ENCODE data around the gene ABHD15.
"Not testable (repeated sequence)": the region's sequence is repeated elsewhere in the genome, so short reads cannot be mapped to it uniquely, and the experiment has no call there.

The ABHD15 gene

DNA sequence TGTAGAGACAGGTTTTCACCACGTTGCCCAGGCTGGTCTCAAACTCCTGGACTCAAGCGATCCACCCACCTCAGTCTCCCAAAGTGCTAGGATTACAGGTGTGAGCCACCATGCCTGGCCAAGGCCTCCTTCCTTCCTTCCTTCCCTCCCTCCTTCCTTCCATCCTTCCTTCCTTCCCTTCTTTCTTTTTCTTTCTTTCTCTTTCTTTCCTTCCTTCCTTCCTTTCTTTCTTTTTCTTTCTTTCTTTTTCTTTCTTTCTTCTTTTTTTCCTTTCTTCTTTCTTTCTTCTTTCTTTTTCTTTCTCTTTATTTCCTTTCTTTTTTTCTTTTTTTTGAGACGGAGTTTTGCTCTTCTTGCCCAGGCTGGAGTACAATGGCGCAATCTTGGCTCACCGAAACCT, 8.7 kb downstream of the ABHD15 start:
- DNase-seq: not testable (repeated sequence)
- in situ Hi-C loops (cut with MboI; ENCODE audit: low pct_unique_long_range_greater_than_20kb, low sequenced_read_pairs): loop anchor here (25.0 kb wide), 1 partner anchor 421 kb away; no protein-coding TSS in a partner anchor

DNA sequence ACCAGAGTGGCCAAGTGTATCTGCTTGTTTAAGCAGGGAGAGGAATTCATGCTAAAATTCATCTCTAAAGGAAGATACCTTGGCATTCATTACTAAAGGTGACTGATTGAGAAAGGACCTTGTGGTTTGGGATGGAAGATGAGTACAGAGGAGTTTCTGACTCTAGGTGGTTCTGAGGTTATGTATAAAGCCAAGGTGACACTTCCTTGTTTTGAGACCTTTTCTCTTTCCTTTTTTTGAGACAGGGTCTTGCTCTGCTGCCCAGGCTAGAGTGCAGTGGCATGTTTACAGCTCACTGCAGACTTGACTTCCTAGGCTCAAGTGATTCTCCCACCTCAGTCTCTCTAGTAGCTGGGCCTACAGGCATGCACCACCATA, 9.1 kb downstream of the ABHD15 start:
- DNase-seq: no peak
- in situ Hi-C loops (cut with MboI; ENCODE audit: low pct_unique_long_range_greater_than_20kb, low sequenced_read_pairs): loop anchor here (25.0 kb wide), 1 partner anchor 420 kb away; no protein-coding TSS in a partner anchor

DNA sequence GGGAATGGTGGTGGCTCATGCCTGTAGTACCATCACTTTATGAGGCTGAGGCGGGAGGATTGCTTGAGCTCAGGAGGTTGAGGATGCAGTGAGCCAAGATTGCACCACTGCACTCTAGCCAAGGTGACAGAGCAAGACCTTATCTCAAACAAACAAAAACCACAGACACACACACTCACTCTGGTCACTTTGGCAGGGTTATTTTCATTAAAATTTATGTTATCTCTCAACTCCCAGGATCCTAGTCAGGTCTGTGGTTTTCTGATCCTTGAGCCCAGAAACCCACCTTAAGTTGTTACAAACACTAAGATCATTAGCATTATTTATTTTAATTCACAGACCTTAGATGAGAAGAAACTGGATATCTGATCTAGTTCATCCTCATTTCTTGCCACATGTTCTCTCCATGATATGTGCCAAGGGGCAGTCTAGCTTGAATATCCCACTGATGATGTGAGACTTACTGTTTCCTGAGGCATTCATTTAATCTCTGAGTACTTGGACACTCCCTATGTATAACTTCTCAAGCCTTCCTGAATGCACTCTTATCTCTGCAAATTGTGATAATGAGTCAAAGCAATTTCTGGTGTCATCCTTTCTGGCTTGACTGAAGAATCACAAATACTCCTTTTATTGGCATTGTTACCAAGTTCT, 9.6 kb downstream of the ABHD15 start:
- in situ Hi-C loops (cut with MboI; ENCODE audit: low pct_unique_long_range_greater_than_20kb, low sequenced_read_pairs): loop anchor here (25.0 kb wide), 1 partner anchor 420 kb away; no protein-coding TSS in a partner anchor

DNA sequence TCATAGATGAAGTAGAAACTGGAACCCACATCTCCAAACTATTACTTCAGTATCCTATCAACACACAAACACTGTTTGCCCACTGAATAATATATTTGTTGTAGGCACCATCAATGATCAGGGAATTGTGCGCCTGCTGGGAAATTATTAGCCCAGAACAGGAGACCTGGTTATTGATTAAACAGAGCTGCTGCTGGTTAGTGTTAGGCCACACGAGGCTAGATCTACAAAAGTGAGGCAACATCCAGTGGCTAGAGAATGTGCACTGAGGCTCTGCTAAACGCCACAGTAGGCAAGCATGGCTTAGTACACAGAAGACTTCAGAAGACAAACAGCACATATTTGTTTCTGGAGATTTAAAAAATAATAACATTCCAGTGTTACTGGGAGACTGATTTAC, 11.0 kb downstream of the ABHD15 start:
- no peak for DNase-seq
- in situ Hi-C loops (cut with MboI; ENCODE audit: low pct_unique_long_range_greater_than_20kb, low sequenced_read_pairs): loop anchor here (25.0 kb wide), 1 partner anchor 419 kb away; no protein-coding TSS in a partner anchor

More for the DNA sequence above, 9.6 kb downstream of the ABHD15 start:
- DNase-seq: peak; percentile 33

DNA sequence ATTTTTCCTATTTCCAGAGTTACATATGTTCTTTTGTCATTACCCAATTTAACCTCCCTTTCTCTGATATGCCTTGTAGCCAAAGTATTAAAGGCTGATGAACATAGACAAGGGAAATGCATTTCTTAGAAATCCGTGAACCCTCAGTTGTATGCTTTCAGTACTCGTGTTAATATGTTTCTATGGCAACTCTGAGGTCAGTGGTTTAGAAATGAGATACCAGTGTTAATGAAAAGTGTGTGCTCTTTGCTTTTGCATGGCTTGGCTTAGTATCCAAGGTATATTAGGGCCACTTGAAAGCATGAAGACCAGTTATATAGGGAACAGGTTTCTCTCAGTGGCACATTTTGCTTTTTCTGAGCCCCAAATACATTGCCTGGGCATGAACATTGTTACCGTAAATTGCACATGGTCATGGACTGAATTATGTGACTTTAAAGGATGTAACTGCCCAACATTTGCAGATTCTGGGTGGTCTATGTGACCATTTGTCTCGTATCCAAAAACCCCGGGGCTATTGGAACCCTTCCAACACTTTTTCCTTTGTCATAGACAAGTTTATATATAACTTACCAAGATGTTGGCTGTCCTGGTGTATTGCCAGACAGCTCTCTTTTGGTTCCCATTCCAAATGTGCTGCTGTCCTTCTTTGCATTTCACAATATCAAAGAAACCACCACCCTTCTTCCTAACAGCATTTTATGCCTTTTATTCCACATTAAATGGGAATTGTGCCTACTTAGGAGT, 17.5 kb downstream of the ABHD15 start:
- in situ Hi-C loops (cut with MboI; ENCODE audit: low pct_unique_long_range_greater_than_20kb, low sequenced_read_pairs): loop anchor here (25.0 kb wide), 1 partner anchor 187 kb away; no protein-coding TSS in a partner anchor

DNA sequence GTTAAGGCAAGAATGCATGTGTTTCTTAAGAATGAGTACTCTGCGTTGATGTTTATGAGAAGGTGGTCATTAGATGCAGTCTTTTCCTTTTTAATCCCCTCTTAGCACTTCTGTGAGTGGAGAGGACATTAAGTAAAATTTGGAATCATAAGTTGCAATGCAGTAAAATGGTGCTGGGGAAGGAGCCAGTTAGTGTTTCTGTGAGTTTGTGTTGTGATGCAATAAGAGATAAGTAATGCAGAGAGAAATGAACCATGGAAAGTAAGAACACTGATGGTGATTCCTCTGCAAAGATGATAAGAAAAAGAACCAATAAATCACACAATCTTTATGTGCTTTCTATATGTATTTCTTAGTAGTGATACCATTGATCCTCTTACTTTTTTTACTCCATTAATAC, 20.0 kb downstream of the ABHD15 start:
- no peak for DNase-seq
- in situ Hi-C loops (cut with MboI; ENCODE audit: low pct_unique_long_range_greater_than_20kb, low sequenced_read_pairs): loop anchor here (25.0 kb wide), 1 partner anchor 185 kb away; no protein-coding TSS in a partner anchor

More for the DNA sequence above, 17.5 kb downstream of the ABHD15 start:
- no peak for DNase-seq

DNA sequence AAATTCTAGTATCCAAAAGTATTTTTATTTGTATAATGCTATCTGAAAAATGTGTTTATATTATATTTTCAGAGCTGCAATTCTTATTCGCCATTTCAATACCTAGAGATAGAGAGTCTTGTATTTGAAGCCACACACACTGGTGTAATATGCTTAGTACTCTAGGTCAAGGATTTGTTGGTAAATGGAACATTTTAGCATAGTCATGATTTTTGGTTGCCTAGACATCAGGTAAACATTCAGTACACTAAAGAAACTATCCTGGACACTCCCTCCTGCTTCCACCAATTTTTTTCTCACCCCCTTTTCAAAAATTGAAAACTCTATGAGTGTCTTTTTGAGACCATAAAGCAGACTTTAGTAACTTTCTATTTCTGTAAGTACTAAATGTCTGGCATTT, 20.8 kb downstream of the ABHD15 start:
- in situ Hi-C loops (cut with MboI; ENCODE audit: low pct_unique_long_range_greater_than_20kb, low sequenced_read_pairs): loop anchor here (25.0 kb wide), 1 partner anchor 184 kb away; no protein-coding TSS in a partner anchor
- no peak for DNase-seq

DNA sequence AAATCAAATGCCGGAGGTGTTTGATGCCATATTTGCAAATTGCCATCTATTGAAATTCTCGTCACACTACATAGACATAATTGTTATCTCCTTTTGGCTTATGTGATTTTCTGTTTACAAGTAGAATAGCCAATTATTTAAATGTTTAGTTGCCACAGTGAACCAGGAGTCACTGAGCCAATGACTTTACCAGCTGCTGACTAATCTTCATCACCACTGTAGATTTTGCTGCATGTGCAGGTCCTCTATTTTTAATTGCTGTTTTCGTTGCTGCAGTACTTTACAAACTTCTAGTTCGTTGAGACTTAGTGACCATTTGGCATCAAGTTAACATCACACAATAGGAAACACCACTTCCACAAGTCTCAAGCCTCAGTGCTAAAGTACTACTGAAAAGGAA, 22.8 kb downstream of the ABHD15 start:
- in situ Hi-C loops (cut with MboI; ENCODE audit: low pct_unique_long_range_greater_than_20kb, low sequenced_read_pairs): loop anchor here (25.0 kb wide), 1 partner anchor 182 kb away; no protein-coding TSS in a partner anchor
- DNase-seq: no peak

DNA sequence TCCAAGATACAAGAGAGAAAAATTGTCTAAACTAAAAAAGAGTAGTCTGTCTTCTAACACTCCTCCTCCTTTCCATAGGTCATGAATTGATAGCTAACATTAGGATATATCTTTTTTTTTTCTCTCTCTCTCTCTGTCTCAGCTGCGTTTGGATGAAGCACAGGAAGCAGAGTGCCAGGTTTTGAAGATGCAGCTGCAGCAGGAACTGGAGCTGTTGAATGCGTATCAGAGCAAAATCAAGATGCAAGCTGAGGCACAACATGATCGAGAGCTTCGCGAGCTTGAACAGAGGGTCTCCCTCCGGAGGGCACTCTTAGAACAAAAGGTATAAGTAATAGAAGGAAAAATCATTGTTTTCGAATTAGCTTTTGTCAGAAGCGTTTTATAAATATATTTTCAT, 32.9 kb downstream of the ABHD15 start:
- in situ Hi-C loops (cut with MboI; ENCODE audit: low pct_unique_long_range_greater_than_20kb, low sequenced_read_pairs): loop anchor here (25.0 kb wide), 1 partner anchor 172 kb away; no protein-coding TSS in a partner anchor
- DNase-seq: no peak

DNA sequence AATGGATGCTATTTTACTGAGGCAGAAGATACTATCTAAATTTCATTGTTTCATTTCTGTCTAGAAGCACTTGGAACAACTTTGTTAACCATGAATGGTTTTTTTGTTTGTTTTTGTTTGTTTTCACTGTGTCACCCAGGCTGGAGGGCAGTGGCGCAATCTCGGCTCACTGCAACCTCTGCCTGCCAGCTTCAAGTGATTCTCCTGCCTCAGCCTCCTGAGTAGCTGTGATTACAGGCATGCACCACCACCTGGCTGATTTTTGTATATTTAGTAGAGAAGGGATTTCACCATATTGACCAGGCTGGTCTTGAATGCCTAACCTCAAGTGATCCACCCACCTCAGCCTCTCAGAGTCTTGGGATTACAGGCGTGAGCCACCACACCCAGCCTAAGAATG, 40.5 kb downstream of the ABHD15 start:
- in situ Hi-C loops (cut with MboI; ENCODE audit: low pct_unique_long_range_greater_than_20kb, low sequenced_read_pairs): loop anchor here (25.0 kb wide), 1 partner anchor 164 kb away; no protein-coding TSS in a partner anchor
- no peak for DNase-seq

DNA sequence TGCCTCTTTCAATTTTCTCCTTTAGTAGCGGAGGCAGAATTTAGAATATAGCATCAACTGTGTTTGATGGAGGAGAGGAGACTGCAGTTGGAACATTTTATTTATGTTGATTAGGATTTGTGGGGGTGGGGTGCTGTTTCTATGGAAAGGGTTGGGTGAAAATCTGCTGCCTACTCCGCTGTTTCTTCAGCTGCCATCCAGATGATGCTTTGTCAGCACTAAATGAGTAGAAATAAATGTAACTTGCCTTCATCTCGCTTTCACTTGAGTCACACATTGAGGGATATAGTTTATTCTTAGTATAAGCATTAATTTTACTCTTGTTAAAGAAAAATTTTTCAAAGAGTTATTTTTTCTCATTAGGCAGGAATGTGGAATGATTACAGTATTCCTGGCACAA, 42.1 kb downstream of the ABHD15 start:
- DNase-seq: no peak
- in situ Hi-C loops (cut with MboI; ENCODE audit: low pct_unique_long_range_greater_than_20kb, low sequenced_read_pairs): loop anchor here (25.0 kb wide), 1 partner anchor 162 kb away; no protein-coding TSS in a partner anchor

DNA sequence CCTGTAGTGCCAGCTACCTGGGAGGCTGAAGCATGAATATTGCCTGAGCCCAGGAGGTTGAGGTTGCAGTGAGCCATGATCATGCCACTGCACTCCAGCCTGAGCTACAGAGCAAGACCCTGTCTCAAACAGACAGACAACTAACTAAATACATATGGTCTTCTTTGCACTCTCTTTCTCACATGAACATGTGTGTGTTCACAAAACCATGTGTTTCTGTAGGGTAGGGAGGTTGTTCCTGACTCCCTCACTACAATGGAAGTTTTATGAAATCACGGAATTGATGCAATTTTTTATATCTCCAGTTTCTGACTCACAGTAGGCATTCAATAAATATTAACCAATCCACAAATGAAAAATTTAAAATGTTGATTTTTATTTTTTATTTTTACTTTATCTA, 48.5 kb downstream of the ABHD15 start:
- in situ Hi-C loops (cut with MboI; ENCODE audit: low pct_unique_long_range_greater_than_20kb, low sequenced_read_pairs): no loop called here
- no peak for DNase-seq

DNA sequence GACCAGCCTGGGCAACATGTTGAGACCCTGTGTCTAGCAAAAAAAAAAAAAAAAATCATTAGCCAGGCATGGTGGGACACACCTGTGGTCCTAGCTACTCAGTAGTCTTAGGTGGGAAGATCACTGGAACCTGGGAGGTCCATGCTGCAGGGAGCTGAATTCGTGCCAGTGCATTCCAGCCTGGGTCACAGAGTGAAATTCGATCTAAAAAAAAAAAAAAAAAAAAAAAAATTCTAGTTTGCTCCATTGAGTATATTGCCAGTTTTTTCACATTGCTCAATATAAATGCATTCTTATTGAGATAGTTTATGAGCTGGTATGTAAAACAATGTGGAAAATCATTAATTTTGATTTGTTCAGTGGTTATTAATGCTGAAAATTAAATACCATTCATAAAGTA, 52.0 kb downstream of the ABHD15 start:
- in situ Hi-C loops (cut with MboI; ENCODE audit: low pct_unique_long_range_greater_than_20kb, low sequenced_read_pairs): no loop called here
- no peak for DNase-seq

DNA sequence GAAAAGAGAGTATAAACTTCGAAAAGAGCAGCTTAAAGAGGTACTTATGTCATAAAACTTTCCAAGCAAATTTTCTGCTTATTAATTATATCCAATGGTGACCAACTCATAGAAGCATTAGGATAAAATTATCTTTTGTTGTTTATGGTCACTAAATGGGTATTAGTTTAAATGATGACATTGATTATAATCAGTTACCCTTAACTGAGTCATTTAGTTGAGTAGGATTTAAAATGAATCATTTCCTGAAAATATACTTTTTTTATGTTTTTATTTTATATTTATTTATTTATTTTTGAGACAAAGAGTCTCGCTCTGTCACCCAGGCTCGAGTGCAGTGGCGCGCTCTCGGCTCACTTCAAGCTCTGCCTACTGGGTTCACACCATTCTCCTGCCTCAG, 55.9 kb downstream of the ABHD15 start:
- DNase-seq: no peak
- in situ Hi-C loops (cut with MboI; ENCODE audit: low pct_unique_long_range_greater_than_20kb, low sequenced_read_pairs): no loop called here

All from KBM-7 (cell line).